GM19023 (cell line): ENCODE data around the gene ITPR2.
"Not testable (repeated sequence)": the region's sequence is repeated elsewhere in the genome, so short reads cannot be mapped to it uniquely, and the experiment has no call there.

ENCODE experiments used
- ATAC-seq: cut with Tn5 transposase; IDR thresholded peaks from one replicate; pipeline ENCODE4 v1.9.1; 2021; ENCODE audit warnings: mild to moderate bottlenecking, moderate library complexity; ENCODE audit not compliant: unreplicated experiment

The ITPR2 gene

DNA sequence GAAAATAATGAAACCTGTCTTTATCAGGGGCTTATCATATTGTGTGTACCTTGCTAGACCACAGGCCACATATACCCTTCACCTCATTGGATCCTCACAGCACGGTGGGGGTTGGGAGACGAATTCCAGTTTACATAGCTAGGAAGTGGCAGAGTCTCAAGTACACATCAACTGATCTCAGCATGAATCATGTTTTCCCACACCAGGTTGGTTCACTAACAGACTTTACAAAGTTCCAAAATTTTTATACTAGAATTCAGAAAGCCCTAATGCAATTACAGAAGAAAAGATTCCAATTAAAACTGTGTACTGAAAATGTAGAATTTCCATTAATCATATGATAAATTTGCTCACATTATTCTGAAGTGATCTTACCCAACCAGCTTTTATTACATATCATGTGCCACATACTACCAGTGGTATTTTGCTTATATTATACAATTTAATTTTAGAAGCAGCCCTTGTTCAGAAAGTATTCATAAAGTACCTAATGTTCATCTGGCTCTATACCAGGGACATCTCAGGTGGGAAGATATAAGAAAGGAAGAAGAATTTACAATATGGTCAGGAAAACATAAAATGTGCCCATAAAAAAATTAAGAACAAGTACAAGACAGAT lies 196.2 kb downstream of the ITPR2 start:
- ATAC-seq, result no peak

DNA sequence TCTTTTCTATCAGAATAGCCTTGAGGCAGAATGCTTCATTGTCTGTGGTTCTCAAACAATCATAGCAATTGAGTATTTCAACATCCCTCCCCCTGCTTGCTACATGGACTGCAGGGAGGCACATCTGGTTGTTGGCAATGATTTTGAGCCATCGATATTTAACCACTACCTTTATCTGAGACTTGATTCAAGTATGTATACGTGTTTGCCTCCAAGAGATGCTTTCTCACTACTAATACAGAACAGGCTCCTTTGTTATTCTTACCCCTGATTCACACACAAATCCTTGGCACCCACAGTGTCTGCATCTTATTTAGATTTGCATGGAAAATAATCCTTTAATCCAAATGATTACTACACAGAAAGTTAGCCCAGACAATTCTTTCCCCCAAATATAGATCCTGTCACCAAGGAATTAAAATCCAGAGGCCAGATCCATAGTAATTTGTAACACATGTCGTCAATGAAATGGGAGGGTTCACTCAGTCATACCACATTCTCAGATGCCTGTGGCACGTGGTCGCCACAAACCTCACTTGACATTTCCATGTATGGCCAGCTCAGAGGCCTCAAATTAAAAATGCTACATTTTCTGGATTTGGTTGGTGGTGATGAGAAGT lies 199.3 kb downstream of the ITPR2 start:
- no peak for ATAC-seq

DNA sequence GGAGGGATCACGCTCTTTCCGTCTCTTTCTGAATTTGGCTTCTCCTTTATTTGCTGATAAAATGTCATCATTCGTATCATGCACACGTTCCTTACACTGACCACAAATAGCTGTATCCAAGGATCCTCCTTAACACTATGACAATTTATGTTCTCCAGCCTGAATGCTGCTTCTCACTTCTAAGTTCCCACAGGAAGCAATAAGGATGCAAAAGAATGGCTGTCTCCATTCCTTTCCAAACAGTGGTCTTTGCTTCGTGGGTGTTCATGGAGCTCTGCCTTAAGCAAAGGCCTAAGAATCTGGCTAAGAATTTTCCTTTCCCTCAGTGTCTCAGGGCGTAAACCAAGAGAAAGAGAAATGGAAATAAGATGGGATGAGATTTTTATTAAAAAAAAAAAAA lies 200.2 kb downstream of the ITPR2 start:
- no peak for ATAC-seq

DNA sequence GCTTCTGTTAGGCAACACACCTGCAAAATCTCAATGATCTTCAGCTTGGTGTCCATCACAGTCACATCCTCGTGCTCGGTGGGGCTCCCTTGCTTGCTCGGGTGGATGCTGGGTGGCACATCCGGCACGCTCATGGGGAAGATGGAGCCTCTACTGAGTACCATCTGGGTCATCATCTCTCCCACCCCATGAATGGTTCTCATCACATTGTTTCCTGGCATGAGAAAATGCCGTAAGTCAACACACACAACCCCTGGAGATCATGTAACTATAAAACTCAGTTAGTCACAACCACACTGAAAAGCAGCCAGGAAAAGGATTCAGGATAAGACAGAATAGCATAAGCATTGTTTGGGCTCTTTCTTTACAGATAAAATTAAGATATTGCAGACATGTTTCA lies 201.1 kb downstream of the ITPR2 start:
- no peak for ATAC-seq

DNA sequence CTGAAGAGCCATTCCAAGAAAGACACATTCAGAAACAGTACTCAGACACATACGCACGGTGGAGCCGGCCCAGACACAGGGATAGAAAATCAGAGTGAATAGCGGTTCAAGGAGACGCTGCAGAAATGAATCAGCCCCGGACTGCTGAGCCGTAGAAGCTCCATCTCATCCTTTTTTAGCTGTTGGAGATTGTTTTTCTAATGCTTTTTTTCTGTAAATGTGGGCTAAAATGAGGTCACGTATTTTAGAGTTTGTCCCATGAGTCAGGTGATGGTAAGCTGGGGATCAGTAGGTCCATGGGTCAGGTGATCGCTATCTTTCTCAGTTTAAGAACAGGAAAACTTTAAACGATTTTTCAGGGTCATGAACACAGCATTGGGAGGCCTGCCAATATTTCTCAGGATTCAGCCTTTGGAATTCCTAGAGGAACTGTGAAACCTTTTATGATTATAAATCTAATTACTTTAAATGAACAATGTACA lies 202.4 kb downstream of the ITPR2 start:
- no peak for ATAC-seq

DNA sequence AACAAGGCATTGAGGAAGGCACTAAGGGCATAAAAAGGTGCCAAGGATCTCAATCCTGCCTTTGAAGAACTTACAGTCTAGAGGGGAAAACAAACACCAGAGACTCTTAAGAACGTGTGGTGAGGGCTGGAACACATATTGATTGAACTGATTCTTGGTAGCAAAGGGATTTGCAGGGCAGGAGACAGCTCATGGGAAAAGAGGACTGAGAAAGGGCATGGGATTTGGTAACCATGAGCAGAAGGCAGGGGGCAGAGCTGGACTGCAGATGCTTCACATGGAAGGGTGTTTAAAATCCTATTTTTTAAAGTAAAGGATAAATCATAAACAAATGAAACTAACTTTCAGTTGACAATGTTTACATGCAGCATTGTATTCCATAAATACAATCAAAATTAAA lies 203.1 kb downstream of the ITPR2 start:
- no peak for ATAC-seq

DNA sequence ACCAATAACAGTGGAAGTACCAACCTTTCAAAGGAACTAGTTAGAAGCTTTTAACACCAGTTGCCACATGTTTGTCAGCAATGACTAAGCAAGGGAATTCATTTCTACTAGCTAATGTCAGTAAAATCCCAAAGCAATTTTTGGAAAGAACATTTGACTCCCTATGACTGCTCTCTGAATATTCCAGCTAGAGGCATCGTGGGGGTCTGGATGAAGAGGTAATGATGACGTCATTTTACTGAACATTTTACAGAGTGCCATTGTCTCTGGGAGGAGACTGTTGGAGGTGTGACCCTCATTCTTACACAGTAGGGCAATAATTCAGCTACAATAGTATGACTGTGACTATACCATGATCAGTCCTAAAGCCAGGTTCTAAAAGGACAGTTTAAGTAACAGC lies 204.8 kb downstream of the ITPR2 start:
- ATAC-seq, result no peak

DNA sequence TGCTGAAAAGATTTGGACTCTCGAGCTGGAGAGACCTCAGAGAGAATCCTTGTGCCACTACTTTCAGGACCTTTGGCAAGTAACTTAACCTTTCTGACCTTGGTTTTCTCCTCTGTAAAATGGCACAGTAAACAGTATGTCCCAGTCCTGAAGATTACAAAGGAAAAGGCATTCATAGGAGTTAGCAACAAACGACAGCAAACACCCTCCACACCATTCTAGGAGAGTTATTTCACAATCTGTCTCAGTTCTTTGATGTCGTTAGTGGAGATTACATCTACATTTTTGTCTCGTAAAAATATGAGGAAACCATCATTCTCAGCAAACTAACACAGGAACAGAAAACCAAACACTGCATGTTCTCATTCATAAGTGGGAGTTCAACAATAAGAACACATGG lies 205.7 kb downstream of the ITPR2 start:
- ATAC-seq, result no peak

DNA sequence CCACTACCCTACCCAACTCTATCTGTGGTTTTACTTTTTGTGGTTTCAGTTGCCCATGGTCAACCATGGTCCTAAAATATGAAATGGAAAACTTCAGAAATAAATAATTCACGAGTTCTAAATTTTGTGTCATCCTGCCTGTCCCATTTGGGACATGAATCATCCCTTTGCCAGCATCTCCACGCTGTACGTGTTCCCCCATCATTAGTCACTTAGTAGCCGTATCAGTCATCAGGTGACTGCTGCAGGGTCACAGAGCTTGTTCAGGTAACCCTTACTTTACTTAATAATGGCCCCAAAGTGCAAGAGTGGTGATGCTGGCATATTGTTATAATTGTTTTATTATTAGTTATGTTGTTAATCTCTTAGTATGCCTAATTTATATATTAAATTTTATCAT lies 209.9 kb downstream of the ITPR2 start:
- no peak for ATAC-seq

DNA sequence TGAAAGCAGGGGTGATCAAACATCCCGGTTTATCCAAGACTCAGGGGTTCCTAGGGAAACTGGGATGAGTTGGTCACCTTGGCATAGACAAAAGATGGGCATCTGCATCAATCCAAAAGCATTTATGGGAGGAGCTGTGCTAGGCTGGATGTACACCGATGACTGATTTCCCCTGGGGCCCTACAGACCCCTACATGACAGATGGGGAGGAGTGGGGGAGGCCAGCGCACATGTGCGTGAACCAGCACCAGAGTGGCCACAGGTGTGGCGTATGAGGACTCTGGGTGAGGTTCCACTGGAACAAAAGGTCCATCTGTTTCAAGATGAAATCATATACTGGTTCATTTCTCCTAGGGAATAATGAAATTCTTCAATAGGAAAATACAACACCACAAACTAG lies 210.4 kb downstream of the ITPR2 start:
- ATAC-seq, result no peak

DNA sequence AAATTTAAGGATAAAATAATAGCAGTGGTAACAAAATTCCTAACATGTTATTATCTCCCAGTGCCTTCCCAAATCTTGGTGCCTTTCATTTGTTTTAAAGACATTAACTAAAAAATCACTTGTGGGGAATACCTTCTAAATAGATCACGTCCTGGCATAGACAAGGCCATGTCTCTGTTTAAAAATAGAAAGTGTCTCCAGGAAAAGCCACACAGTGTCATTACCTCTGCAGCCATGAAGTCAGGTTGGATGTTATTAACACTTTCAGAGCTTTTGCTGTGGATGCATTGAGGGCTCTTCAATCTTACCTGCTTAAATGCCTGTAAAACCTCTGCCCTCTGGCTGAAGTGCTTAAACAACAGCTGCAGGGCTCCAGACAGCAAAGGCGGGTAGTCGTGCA lies 211.1 kb downstream of the ITPR2 start:
- no peak for ATAC-seq

DNA sequence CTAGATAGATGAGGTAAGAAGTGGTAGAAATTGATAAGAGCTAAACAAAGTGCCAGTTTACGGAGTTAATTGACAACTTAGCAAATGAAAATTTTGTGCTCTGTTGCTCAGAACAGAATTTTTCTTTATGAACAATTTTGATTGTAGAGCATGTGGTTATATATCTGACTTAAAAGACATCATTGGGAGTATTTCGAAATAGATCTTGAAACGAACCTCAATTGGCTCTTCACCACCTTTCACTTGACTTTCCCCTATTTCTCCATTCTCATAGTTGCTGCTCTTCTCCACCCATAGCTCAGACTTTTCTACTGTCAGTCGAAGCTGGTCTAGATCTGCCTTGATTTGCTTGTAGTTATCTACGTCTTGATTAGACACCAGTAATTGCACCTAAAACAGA lies 212.1 kb downstream of the ITPR2 start:
- ATAC-seq, result no peak

DNA sequence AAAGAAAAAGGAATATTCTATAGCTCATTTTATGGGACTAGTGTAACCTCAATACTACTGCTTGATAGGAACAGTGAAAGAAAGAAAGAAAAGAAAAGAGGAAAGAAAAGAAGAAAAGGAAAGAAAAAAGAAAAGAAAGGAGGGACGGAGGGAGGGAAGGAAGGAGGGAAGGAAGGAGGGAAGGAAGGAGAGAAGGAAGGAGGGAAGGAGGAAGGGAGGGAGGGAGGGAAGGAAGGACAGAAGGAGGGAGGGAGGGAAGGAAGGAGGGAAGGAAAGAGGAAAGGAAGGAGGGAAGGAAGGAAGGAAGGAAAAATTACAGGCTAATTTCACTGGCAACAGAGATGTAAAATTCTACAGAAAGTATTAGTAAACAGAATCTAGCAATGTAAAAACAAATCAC lies 215.5 kb downstream of the ITPR2 start:
- no peak for ATAC-seq

DNA sequence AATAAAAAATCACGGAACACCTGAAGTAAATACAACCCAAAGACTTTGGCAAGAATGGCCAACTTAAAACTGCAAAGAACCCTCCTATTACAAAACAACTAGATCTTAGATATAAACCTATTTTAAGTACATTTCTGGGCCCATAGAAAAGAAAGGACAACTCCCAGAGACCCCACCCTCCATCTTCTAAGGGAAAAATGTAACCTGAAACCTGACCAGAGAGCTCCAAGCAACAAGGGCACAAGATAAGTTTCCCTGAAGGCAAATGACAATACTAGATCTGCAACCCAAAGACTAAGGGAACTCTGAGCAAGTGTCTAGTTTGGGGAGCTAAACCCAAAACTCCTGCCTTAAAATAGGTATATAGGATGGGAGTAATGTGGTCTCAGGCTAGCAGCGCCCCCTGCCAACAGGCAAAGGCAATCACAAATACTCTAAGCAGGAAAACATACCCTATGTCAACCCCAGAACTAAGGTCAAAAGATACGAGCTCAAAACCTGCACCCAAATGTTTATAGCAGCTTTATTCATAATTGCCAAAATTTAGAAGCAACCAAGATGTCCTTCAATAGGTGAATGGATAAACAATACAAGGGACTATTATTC lies 218.9 kb downstream of the ITPR2 start:
- no peak for ATAC-seq

DNA sequence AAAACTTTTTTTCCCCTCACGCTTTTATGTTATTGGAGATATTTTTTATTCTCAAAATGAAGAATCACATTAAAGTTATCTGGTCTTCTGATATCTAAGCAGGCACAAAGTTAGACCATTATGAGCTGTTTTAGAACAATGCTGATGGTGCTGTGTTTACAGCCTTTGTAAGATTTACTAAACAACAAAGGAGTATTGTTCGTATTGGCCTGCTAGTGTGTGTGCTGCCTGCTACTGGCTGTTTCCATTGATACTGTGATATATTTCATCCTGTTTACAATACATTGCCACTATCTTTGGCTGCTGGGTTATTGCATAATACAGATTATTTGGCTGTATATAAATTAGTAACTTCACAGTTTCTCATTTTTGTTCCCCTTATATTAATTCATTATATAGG lies 220.8 kb downstream of the ITPR2 start:
- ATAC-seq, result no peak

DNA sequence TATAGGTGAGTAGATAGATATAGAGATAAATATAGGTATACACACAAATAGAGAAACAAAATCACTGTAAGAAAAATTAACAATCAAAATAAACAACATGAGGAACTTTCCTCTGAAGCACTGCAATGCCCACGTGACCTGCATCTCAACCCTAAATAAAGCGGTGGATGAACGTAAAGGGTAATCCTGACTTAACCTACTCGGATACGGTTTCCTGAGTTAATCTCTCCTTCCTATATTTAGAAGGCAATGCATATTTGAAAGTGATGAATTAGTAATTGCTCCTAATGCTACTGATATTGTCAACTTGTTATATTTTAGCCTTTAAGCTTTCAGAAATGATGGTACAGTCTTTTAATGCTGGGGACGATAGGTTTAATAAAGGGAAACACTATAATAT lies 221.4 kb downstream of the ITPR2 start:
- no peak for ATAC-seq

DNA sequence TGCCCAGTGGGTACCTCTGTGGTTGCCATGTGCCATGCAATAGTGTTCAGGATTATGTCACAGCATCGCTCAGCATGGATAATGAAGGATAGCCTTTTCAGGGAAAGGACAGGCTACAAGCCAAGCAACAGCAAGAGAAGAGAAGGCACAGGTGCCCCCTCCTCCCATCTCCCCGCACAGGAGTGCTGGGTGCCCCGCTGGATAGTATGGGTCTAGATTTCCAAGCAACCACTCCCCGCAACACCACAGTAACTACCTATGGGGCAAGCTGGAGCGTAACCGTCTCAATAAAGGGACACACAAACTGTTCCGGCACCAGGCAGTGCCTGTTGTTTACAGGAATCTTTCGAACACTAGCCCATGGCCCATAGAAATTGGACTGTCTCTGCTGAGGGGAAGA lies 222.2 kb downstream of the ITPR2 start:
- ATAC-seq, result no peak

DNA sequence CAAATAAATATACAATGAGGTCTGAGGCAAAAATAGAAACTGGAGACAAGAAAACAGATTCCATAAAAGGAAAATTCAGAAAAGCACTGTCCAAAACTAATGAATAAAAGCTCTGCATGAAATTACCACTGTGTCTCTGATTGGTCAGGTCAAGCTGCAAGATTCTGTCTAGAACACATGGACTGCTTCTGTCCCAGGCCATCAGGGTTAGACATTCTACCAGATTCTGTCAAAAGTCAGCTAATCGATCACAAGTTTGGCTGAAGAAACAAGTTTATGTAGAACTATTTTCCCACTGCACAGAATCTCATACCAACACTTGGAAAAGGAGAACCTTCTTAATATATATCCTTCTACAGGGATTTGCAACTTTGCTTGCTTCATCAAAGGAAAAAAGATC lies 223.0 kb downstream of the ITPR2 start:
- no peak for ATAC-seq

DNA sequence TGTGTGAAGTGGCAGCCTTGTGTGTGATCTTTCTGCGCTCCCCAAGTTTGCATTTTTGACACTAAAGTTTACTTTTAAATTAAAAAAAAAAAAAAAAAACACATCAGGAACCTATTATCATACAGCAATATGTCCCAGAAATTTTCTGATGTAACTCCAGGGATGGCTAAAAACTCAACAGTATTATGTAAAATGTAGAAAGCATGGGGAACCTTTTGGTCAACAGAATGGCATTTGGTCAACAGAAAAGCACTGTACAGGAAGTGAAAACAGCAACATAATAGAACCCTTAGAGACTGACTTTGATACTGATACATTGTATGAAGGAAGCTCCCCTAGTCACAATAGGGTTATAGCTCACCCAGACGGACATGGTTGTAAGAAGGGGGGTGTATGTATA lies 224.3 kb downstream of the ITPR2 start:
- no peak for ATAC-seq

DNA sequence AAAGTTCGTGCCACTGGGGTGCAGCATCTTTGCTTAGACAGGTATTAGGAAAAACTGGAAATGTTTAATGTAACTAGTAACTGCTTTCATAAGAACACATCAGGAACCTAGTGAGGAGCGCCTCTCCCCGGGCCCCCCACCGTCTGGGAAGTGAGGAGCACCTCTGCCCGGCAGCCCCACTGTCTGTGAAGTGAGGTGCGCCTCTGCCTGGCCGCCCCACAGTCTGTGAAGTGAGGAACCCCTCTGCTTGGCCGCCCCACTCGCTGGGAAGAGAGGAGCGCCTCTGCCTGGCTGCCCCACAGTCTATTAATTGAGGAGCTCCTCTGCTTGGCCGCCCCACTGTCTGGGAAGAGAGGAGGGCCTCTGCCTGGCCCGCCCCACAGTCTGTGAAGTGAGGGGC lies 224.7 kb downstream of the ITPR2 start:
- no peak for ATAC-seq

DNA sequence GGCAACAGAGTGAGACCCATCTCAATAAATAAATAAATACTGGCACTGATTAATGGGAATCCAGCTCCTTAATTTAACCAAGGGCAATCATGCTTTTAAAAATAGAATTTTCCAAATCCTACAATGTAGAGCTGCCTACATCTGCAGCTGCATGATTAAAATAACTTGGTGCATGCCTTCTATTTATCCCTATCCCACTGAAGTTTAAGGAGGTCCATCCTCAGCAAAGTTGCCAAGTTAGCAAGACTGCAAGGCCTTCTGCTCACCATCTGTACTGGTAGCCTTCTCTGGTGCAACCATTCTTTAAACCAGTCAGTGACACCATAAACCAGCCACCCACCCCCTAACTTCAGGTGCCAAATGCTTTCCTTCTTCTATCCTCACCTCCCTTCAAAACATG lies 226.1 kb downstream of the ITPR2 start:
- no peak for ATAC-seq

DNA sequence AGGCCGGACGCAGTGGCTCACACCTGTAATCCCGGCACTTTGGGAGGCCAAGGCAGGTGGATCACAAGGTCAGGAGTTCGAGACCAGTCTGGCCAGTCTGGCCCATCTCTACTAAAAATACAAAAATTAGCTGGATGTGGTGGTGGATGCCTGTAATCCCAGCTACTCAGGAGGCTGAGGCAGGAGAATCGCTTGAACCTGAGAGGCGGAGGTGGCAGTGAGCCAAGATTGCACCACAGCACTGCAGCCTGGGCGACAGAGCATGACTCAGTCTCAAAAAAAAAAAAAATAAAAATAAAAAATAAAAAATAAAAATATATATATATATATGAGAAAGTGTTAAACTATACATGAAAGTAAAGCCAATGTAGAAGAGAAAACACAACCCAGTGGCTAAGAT lies 228.2 kb downstream of the ITPR2 start:
- ATAC-seq, result not testable (repeated sequence)
